PFSK-1 (cell line): ENCODE measurements around the gene PCDHGA1.

Experiments
- POLR2AphosphoS5 ChIP-seq: IDR thresholded peaks from 2 replicates; pipeline ENCODE4 v1.6.1; 2012; ENCODE audit warnings: low read depth, mild to moderate bottlenecking, control low read depth, low read length, moderate library complexity
- SIN3A ChIP-seq: IDR thresholded peaks from 2 replicates; pipeline ENCODE4 v1.6.1; 2012; ENCODE audit warnings: mild to moderate bottlenecking, low read length, moderate library complexity, borderline replicate concordance; ENCODE audit not compliant: insufficient read depth
- TAF1 ChIP-seq: IDR thresholded peaks from 2 replicates; pipeline ENCODE4 v1.6.1; 2012; ENCODE audit warnings: low read length, control low read depth, borderline replicate concordance; ENCODE audit not compliant: insufficient read depth

- no peak for TF ChIP-seq POLR2AphosphoS5
- TF ChIP-seq TAF1: no peak
- TF ChIP-seq SIN3A: no peak
Observed at GRCh38 chr5:141360685-141361084, 30.4 kb downstream of the PCDHGA1 start.
